H1 (cell line): ENCODE measurements around the gene ADD1.

Source experiments
- CTCF ChIP-seq, 3 experiments: IDR thresholded peaks; 1 replicate in 2 of 3; 2 replicates in 1 of 3; pipeline versions ENCODE4 v1.5.1 to v1.6.1; 2011; ENCODE audit warnings: low read length in 3 of 3, mild to moderate bottlenecking in 3 of 3, inconsistent platforms in 2 of 3, low read depth in 1 of 3, moderate library complexity in 1 of 3; ENCODE audit not compliant: insufficient read depth in 1 of 3; ENCODE audit errors: control extremely low read depth in 1 of 3
- MAX ChIP-seq: IDR thresholded peaks from 2 replicates; pipeline ENCODE4 v1.6.1; 2012; ENCODE audit warnings: inconsistent platforms
- POLR2A ChIP-seq, 2 experiments: IDR thresholded peaks; 1 replicate in 1 of 2; 2 replicates in 1 of 2; pipeline ENCODE4 v1.6.1; 2011; ENCODE audit warnings: low read depth in 2 of 2, low read length in 2 of 2, mild to moderate bottlenecking in 2 of 2; ENCODE audit errors: control extremely low read depth in 1 of 2
- RXRA ChIP-seq: IDR thresholded peaks from 2 replicates; pipeline ENCODE4 v1.6.1; 2011; ENCODE audit warnings: low read depth, mild to moderate bottlenecking, low read length, moderate library complexity; ENCODE audit not compliant: insufficient read depth

- TF ChIP-seq MAX (no peak), CTCF (IDR thresholded peaks at IDR 0.05; ENCODE audit: control extremely low read depth in 1 of 3, insufficient read depth in 1 of 3, low read depth in 1 of 3, low read length in 3 of 3) (no peak), POLR2A (IDR thresholded peaks at IDR 0.05; ENCODE audit: control extremely low read depth in 1 of 2, low read depth in 2 of 2, low read length in 2 of 2) (no peak), RXRA (no peak)
Measured at GRCh38 chr4:2798399-2799223, 45.0 kb upstream of the ADD1 start.
